A549 treated with Hydrocortisone at 1 μM for 4 hours (cell line): ENCODE data around the gene SLC16A12. TPM values are rescaled to one million over a fixed set of nuclear protein-coding genes. Genes with fewer than 3 reads are reported as not detected.

ENCODE experiments used
- total RNA-seq: library from RNA; stranded (reverse); fragments of 200-300 nt; extraction: Qiagen RNA extraction; gene quantifications from 5 replicates; pipeline ENCODE4 v1.2.3, GENCODE V29; 2022

Gene SLC16A12
- 0.43 to 0.89 TPM (median 0.55 TPM) in 5 replicates for total RNA-seq

DNA sequence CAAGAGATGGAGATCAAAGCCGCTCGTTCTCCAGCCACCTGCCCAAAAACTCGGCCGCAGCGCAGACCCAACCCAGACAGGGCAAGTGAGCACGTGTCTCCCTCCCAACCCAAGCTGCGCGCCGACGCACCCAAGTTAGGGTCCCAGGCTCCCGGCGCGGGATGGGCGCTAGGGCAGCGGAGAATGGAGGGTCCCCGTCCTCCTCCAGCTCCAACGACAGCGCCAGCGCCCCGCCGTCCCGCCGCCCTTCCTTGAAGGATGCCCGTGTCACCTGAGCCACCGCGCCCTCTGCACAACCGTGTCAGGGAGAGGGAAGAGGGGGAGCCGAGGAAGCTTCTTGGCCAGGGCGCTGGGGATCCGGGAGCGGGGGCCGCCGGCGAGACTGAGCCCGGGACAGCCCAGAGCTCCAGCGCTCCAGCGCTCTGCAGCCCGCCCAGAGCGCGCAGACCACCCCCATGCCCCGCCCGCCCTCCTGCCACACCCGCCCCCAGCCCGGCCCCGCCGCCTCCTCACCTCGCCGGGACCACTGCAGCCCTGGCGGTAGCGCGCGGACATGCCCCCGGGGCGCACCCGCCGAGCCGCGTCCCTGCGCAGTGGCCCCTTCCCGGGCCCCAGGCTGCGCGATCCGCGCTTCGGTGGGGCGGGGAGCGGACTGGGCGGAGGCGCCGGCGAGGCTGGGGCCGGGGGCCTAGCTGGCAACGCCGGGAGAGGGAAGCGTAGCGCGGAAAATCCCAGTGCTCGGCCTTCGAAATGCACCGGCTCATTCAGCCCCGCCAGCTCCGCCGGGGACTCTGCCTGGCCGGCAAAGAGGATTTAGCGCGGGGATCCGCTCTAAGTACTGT is at the start of gene SLC16A12:
TSS of gene SLC16A12 (minus strand) at position 424 of the 842 bp plus-strand sequence. CDS start 73,016 bp downstream, outside the sequence.

DNA sequence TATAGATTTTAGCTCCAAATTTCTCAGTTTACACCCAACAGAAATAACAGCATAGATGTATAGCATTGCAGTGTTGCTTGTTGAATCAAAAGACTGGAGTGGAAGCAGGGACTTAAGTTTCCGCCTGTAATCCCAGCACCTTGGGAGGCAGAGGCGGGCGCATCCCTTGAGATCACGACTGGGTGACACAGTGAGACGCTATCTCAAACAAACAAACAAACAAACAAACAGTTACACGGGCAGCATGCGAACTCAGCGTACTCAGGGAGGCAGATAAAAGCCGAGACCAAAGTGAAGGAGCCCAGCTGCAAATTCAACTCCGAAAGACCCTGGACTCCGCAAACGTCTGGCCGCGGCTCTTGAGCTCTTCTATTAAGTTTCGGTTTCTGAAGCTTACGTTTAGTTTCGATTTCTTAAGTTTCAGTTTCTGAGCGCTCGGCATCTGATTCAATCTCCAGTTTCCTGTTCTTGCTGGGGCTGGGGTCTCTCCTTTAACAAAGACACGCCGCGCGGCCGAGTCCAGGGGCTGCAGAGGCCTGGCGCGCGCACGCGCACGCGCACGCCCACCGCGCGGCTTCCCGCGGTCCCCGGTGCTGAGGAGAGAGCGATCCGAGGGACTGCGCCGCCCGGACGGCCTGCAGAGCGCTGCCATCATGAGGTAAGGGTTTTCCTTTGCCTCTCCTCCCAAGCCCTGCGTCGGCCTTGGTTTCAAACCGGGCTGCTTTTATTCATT is 121.1 kb downstream of the SLC16A12 start, which contains the start of gene IFIT5:
TSS of gene IFIT5 (plus strand) at position 423 of the 733 bp plus-strand sequence. CDS start at position 654, 231 bp downstream.

GRCh38 chr10:89391907-89392756 is 143.3 kb downstream of the SLC16A12 start, which contains the start of gene IFIT1:
TSS of gene IFIT1 (plus strand) at chr10:89392623. CDS start at chr10:89392713, 90 bp downstream.

Other genes starting within 250 kb of the SLC16A12 start
- gene IFIT2, start 233.5 kb downstream of the SLC16A12 start, total RNA-seq: 1.4 to 2.7 TPM (median 2.0 TPM) in 5 replicates
- gene IFIT3, start 207.6 kb downstream of the SLC16A12 start, total RNA-seq: 3.4 to 5.3 TPM (median 4.5 TPM) in 5 replicates
- not detected in 5 replicates for gene IFIT1B, start 157.5 kb downstream of the SLC16A12 start, total RNA-seq
- gene IFIT1, start 143.0 kb downstream of the SLC16A12 start, total RNA-seq: 3.7 to 5.8 TPM (median 4.0 TPM) in 5 replicates
- gene IFIT5, start 121.0 kb downstream of the SLC16A12 start, total RNA-seq: 7.7 to 13.5 TPM (median 9.2 TPM) in 5 replicates
- 5.9 to 7.3 TPM (median 6.2 TPM) in 5 replicates for gene PANK1, start 109.6 kb upstream of the SLC16A12 start, total RNA-seq
- gene KIF20B, start 166.0 kb upstream of the SLC16A12 start, total RNA-seq: 11.9 to 19.2 TPM (median 13.5 TPM) in 5 replicates